CD4-positive, alpha-beta T cell treated with Interferon alpha-2 for 1 hour (primary cell): Measurements from ENCODE around the gene NTM.
A peak's percentile ranks its signal among the peaks of the same experiment; 100 is the strongest.

Experiments used
- DNase-seq, 2 donors: peaks; one replicate each; pipeline ENCODE4 v3.0.0-alpha.2; 2020 to 2022

Gene NTM

DNA sequence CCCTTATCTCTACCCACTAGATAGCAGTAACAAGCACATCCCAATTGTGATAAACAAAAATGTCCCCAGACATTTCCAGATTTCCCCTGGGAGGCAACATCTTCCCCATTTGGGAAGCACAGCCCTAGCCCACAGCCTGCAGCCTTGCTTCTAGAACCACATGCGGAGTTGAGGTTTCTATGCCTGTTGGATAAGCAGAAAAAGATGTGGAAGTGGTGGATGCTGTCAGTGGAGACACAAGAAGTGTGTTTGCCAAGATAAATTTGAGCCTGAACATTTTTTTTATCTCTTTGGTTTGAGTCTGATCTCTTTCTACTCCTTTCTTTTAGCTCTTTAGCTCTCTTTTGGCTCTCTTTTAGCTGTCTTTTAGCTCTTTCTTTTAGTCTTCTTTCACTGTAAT is 884.5 kb downstream of the NTM start:
- DNase-seq = no peak

DNA sequence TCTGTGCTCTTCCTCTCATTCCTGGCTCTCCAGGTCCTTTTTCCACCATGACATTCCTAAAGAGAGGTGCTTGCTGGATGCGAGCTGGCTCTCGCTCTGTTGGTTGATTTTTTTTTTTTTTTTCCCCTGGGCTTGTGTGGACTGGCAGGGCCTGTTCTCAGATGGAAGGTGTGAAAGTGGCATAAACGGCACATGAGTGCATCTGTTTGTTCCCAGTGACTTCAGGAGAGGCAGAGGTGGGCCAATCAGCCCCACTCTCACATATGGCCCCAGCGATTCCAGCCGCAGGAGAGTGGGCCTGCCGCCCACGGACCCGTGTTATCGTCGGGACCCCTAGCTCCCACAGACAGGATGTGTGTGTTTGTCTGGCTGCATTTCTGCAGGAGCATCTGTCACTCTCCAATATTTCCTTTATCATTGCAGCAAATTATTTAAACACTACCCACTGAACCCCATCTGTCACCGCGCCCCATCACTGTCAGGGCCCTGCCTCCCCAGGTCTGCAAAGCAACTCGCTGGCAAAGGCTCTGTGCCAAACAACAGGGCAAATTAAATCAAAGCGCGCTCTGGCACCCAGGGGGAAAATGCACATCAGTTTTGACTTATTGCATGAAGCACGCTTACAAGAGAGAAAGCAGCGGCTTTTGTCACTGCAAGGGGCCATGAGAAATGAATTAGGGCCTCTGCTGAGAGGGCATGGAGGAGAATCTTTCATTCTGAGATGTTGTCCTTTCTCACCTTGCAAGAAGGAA is 886.3 kb downstream of the NTM start:
- no peak for DNase-seq

DNA sequence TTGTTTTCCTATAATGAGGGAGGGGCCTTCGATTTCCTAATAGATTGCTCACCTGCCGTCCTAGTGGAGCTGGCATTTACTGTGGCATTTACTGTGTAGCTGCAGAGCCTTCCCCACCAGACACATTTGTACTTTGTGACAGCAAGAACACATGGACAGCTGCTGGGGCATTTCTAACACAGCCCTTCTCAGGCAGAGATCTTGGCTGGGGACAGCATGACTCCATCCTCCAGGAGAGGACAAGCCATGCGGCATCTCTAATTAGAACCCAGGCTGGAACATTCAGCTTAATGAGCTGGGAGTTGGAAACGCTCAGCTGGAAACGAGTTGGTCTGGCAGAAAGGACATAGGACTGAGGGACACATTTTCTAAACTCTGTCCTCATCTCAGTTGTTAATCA is 887.5 kb downstream of the NTM start:
- no peak for DNase-seq

DNA sequence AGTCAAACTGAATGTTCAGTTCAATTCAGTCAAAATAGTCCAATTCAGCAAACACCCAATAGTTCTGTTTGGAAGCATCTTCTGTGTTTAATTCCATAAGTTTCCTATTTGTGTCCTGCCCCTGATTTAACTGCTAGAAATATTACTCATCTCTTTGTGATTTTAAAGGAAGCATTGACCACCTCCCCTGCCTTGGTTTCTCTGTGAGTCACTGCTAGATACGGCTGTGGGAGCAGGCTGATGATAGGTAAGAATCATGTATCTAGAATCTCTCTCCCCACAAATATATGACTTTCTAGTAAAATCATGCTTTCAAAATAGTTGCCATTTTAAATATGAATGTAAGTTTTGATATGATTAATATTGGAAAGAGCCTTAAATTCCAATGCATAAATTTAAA is 888.5 kb downstream of the NTM start:
- DNase-seq = no peak

DNA sequence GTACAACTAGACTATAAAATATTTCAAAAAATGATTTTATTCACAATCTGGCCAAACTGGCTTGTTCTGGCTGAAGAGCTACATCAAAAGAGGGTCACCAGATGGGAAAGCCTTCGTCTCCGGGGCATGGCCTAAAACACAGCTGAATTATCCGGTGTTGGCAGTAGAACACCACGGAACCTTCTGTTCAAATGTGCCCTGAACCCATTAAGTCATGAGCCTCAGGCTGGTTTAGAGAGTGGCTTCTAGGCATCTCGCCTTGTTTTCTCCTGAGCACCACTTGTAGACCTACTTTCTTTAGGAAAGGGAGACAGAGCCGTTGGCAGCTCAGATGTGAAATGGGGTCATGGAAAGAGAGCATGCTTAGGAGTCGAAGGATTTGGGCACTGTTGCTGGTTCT is 890.2 kb downstream of the NTM start:
- DNase-seq = no peak

DNA sequence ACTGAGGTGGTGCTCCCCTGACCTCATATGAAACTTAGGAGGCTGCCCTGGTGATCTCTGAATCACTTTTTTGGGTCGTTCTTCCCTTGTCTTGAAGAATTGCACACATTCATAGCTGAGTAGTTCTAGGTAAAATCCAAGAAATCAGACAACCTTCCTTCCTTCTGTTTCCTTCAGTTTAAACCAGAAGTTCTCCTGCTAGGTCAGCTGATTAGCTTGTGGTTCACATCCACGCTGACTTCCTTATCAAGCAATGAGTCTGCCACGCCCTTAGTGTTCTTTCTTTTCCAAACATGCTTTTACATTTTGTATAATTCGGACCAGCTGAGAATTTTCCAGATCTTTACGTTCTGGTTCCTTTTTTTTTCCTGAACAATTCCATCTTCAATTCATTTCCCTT is 892.8 kb downstream of the NTM start:
- DNase-seq = no peak

DNA sequence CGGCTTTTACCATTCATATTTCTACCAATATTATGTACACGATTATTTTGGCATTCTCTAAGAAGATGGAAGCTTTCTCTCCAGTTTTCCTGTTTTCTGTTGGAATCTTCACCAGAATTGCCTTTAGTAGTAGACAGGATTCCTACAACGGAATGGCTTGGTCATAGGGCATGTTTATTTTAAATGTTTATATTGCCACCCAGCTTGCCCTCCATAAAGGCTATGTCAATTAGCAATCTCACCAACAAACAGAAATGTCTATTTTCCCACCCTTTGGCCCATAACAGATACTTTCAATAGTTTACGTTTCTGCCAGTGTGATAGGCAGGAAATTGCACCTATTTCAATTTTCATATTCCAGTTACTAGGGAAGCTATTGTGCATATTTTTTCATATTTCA is 893.5 kb downstream of the NTM start:
- no peak for DNase-seq

DNA sequence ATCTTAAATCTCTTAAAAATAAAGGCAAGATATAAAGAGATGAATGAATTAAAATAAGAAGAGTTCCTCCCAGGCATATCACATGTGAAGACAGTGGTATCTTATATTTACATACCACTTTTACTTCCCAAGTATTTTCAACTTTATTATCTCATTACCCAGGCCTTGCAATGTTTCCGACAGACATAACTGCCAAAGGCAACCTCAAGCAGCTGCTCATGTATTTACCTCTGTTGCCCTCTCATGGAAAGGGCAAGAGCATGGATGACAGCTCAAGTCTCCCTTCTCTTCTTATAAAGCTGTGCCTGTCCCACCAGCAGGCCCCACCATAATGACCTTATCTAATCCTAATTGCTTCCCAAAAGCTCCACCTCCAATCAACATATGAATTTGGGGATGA is 894.2 kb downstream of the NTM start:
- no peak for DNase-seq

DNA sequence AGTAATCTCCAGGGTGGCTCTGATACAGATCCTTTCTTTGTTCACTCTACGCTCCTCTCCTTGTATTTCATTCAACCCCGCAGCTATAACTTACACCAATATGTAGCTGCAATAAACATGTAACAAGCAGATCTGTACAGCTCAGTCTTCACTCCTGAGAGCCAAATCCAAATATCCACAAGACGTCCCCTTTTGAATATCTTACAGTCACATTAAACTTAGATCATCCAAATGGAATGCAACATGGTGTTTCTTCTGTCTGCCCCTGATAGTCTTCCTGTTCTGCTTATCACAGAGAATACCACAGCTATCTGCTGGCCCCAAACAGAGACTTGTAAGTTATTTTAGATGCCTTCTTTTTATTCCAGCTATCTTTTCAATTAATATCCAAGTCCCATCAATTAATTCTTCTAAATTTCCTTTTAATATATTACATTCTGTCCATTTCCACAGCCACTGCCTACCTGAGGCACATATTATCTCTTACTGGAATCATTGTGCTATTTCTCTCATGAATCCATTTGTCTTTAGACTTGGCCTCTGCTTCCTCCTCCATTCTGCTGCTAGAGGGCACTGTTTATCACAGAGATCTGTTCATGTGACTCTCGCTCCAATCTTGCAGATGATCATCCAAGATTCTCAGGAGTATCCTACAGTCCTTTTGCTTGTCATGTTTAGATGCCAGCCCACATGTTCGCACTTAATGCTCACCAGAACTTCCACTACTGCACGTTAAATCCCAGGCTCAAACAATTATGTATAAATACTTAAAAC is 908.6 kb downstream of the NTM start:
- peak in 1 of 2 donors; percentile 11 for DNase-seq

DNA sequence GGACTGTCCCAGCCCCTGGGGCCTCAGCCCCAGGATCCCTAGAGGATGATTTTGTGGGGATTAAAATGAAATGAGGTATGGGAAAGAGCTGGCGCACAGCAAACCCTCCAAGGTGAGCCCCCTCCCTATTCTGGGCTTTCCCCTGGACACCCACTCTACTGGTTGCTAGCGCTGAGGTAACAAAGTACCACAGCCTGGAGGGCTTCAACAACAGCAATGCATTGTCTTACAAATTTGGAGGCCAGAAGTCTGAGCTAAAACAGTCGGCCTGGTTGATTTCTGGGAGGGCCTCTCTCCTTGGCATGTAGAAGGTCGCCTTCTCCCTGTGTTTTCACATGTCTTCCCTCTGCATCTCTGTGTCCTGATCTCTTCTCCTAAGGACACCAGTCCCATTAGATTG is 913.6 kb downstream of the NTM start:
- no peak for DNase-seq

DNA sequence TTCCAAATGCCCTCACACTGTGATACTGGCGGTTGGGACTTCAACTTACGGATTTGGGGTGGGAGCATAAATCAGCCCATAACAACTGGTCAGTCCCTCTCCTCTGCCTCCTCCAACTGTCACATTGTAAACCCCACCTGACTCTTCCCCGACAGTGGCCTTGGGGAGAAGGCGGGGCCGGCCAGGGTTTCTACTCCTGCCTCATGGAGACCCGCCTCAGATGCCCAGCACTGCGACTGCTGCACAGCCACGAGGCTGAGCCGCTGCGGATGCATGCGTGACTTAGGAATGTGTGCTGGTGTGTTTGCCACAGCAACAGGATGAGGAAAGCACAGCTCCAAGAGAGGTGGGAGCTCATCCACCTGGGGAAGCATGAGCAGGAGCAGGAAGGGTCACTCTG is 914.2 kb downstream of the NTM start:
- DNase-seq = no peak

DNA sequence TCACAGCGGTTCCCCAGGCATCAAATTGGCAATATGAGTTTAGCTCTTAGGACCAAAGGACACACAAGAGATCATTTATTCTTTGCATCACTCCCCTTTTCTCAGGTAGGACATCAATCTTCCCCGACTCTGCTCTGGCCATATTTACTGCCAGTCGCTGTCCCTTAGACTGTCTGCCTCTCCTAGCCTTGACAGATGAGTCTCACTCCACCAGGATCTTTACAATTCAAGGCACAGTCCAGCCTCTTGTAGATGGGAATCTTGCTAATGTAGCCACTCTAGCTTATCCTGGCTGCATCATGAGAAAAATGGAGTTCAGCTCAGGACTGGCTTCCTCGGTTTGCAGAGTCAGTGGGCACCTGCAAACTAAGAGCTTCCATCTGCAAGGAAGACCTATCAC is 915.2 kb downstream of the NTM start:
- no peak for DNase-seq

DNA sequence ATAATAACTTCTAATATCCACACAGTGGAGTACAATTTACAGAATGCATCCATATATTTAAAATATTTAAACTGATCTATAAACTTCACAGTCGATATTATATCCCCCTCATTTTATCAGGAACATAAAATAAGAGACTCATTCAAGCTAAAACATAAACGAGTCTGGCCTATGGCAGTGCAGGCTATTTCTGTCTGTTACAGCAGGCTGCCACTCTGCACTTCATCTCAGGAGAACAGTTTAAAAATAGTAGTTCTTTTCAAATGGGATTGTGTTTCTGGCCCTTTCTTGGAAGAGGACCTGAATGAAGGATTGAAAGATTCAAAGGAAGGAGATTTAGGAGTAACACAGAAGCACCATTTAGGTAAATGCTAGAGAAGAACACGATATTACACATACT is 915.7 kb downstream of the NTM start:
- no peak for DNase-seq

DNA sequence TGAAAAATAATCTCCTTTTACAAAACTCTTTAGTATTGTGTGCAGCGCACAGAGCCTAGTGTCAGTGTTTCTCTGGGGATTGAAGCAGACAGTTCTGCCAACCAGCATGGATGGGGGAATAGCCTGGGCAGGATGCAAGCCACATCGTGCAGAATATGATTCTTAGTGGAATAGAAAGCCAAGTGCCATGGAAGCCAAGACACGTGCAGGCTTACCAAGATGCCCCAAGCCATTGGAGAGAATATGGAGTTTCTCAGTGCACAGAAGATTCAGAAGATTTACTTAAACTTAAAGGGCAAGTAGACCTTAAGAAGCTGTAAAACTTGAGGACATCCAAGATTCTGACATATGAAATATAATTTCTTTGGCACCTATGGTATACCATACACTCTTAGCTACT is 917.6 kb downstream of the NTM start:
- DNase-seq = no peak

DNA sequence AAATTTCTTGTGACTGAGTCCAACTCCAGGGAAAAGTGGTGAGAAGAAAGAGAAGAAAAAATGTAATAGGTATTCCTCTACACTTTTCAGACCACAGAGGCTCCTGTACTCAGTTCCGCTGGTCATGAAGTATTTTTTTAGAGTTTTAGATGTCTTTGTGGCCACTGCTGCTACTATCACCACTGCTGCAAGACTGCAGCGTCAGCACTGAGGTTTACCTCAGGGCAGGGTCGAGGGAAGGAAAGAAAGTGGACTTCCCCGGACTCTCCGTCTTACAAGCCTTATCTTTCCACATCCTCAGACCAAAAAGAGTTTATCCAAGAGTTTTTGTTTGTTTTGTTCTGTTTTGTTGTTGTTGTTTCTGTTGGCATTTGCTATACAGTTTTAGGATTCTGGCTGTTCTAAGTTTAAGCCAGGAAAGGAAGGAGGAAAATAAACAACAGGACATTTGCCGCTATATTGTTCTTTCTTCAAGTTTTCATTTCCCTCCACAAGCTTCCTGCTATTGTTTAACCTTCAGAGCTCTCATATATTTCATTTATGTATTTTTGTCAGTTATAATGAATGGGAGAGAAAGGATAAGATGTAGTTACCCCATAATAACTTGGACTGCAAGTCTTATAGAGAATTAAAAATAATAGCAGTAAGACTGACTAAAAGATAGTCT is 919.3 kb downstream of the NTM start:
- no peak for DNase-seq

DNA sequence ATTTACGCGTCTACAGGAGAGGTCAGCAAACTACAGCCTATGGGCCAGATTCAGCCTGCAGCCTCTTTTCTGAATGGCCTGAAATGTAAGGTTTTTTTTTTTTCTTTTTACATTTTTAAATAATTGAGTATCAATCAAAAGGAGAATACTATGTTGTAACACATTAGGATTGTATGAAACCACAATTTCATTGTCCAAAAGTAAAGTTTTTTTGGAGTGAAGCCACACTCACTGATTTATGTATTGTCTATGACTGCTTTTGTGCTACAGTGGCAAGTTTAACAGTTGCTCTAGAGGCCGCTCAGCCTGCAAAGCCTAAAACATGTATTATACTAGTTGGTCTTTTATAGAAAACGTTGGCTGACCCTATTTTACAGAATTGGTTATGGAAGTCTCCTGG is 923.2 kb downstream of the NTM start:
- no peak for DNase-seq

DNA sequence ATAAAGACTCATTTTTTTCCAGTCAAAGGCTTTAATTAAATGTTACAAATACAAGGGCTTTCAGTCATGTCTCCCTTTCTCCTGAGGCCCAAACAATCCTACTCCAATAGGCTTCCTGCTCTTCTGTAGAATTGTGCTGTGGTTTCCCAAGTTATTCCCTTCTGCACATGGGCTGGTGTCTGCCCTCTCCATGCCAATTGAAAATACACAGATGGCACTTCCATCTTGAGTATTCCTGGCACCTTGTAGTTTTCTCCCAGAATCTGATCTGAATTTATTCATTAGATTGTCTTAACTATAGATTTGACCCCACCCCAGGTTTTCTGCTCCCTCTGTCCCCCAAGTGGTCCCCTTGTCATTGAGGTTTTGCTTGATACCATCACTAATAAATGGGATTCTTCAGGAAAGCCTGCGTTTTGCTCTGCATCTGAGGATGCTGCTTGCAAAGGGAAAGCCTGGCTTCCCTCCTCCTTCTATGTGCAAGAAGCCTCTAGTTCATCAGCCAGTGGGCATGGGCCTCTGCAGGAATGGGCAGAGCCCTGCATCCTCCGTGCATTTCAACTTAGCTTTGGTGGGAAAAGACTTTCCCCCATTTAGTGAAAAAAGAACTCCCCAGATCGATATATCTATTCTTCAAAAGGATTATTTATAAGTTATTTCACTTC is 926.7 kb downstream of the NTM start:
- no peak for DNase-seq

DNA sequence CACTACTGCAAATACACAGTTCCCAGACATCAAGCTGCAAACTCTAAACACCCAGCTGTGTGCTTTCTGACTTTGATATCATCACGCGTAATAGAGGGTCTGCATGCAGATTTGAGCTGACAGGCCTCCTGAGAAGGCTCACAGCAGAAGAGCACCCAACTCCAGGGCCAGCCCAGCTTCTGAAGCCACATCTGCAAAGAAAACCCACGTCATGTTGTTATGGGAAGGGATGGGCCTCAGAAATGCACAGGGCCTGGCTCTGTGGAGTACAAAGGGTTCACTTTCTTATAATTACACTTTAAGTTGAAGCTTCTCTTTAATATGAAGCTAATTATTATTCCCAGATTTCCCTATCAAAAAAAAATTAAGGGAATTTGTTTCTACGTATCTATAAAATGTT is 927.9 kb downstream of the NTM start:
- DNase-seq = no peak

DNA sequence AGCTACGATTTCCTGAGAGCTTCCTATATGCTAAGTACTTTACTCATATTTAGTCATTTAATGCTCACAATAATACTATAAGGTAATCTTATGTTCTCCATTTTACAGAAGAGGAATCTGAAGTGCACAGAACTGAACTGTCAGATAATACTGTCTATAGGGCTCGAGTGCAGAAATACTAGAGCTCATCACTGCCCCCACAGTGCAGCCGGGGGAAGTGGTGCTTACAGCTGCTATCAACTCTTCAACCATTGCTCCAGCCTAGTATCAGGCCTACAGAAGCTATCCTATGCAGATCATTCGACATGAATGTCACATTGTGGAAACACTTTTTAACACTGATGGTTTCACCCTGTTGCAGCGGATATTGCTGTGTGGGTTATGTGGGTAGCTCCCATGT is 929.9 kb downstream of the NTM start:
- no peak for DNase-seq

DNA sequence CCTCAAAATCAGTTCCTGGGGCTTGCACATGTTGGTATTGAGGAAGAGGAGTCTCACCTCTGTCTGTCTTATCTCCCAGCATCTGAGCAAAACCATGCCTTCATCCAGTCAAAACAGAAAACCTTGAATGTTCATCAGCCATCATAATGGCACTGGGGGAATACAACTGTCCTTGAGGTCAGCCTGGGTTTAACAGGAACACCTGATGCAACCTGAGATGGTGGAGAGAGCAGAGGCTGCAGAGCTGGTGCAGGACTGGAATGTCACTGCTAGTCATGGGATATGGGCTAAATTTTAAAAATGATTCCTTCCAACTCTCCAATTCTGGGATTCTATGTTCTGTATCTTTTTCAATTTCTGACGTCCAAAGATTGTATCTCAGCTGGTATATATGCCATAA is 931.0 kb downstream of the NTM start:
- no peak for DNase-seq

DNA sequence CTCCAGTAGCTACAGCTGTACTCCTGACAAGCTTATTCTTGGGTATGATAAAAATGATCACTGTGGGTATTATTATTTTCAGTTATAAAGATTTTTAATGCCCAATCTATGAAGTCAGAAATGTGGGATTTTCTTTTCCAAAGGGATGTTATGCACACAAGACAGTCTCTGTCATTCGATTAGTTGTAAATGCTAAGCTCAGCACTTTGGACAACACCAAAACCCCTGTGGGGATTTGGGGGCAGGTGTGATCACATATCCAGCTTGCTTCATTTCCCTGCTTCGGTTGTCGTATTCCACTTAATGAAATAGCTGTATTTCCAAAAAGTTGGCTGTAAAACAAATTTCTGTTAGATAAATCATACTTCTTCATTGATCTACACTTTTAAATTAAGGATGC is 931.5 kb downstream of the NTM start:
- DNase-seq = no peak

DNA sequence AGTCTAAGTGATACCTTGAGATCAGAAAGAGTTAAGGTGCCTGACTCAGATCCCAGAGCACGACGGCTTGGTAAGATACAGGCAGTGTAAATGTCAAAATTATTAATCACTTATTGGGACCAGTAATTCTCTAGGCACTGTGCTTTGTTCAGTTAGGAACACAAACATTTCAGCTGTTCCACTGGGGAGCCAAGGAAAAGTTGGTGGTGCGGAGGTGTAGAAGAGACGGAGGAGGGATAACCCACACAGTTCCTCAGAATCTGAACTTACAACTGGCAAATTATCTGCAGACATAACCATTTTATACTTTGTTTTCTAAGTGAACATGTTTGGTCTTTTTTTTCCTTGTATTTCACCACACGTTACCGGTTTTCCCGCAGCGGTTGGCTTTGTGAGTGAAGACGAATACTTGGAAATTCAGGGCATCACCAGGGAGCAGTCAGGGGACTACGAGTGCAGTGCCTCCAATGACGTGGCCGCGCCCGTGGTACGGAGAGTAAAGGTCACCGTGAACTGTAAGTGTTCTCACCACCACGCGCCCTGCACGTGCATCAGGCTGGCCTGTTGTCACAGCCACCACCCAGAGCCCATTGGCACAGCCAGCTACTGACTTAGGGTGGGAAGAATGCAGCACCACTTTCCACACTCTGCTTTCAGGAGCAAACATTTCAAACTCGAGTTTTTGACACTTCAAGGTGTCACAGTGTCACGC is 937.0 kb downstream of the NTM start:
- DNase-seq = no peak
